Brain microvascular endothelial cell (primary cell): ENCODE measurements around the gene KPNA2.
"Not testable (repeated sequence)": the region's sequence is repeated elsewhere in the genome, so short reads cannot be mapped to it uniquely, and the experiment has no call there.

Source experiments
- DNase-seq: peaks from one replicate; pipeline ENCODE4 v3.0.0-alpha.2; 2020
- H3K27ac ChIP-seq: fragments of 250-450 bp; sonication (Bioruptor Pico); 2 replicates; pipeline ENCODE4 v1.5.1; 2020; ENCODE audit warnings: mild to moderate bottlenecking, moderate library complexity
- H3K27me3 ChIP-seq: fragments of 250-450 bp; sonication (Bioruptor Pico); replicated peaks from 2 replicates; pipeline ENCODE4 v1.5.1; 2020; ENCODE audit warnings: mild to moderate bottlenecking
- H3K36me3 ChIP-seq: fragments of 250-450 bp; sonication (Bioruptor Pico); replicated peaks from 2 replicates; pipeline ENCODE4 v1.5.1; 2020; ENCODE audit warnings: mild to moderate bottlenecking
- H3K4me3 ChIP-seq: 2 replicates; pipeline ENCODE4 v1.5.1; 2011; ENCODE audit warnings: low read depth, mild to moderate bottlenecking, control low read depth, low read length, moderate library complexity
- CTCF ChIP-seq: IDR thresholded peaks from 2 replicates; pipeline ENCODE4 v1.5.1; 2011; ENCODE audit warnings: low read depth, mild to moderate bottlenecking, moderate library complexity, low read length, control low read depth, inconsistent platforms; ENCODE audit errors: missing control alignments
- in situ Hi-C: cut with HindIII; loops from 2 replicates; pipeline ENCODE4 v1.10.0; 2017; ENCODE audit warnings: low sequenced_read_pairs, low pct_ligation_motif_present

The KPNA2 gene

GRCh38 chr17:68033636-68034451 lies 1.7 kb upstream of the KPNA2 start:
- DNase-seq, result peak; percentile 81
- in situ Hi-C loops, result no loop called here
- no peaks in the 10 kb centered on the region for H3K27me3 ChIP-seq
- H3K36me3 ChIP-seq, result peaks cover 16% of the 10 kb centered on the region
- TF ChIP-seq CTCF, result no peak
- H3K27ac ChIP-seq, result peak overlapping the region; percentile 10
- no peak overlapping the region for H3K4me3 ChIP-seq

- no peak for TF ChIP-seq CTCF
- H3K4me3 ChIP-seq, result no peak overlapping the region
- no peaks in the 10 kb centered on the region for H3K27me3 ChIP-seq
- in situ Hi-C loops, result no loop called here
- H3K27ac ChIP-seq, result peak overlapping the region; percentile 5
- no peak for DNase-seq
- H3K36me3 ChIP-seq, result peaks cover 21% of the 10 kb centered on the region
Observed at GRCh38 chr17:68034452-68034776, 1.1 kb upstream of the KPNA2 start.

GRCh38 chr17:68035131-68035522 lies 408 bp upstream of the KPNA2 start:
- in situ Hi-C loops, result no loop called here
- TF ChIP-seq CTCF, result no peak
- Histone ChIP-seq H3K27ac (peak overlapping the region; percentile 14), H3K36me3 (peaks cover 23% of the 10 kb centered on the region), H3K27me3 (no peaks in the 10 kb centered on the region), H3K4me3 (peak overlapping the region; percentile 26)
- DNase-seq, result peak; percentile 91

GRCh38 chr17:68036304-68037147 lies 991 bp downstream of the KPNA2 start:
- peak overlapping the region; percentile 88 for H3K27ac ChIP-seq
- DNase-seq, result peak; percentile 26
- in situ Hi-C loops, result no loop called here
- no peak for TF ChIP-seq CTCF
- H3K27me3 ChIP-seq, result no peaks in the 10 kb centered on the region
- H3K4me3 ChIP-seq, result peak overlapping the region; percentile 97
- H3K36me3 ChIP-seq, result peaks cover 36% of the 10 kb centered on the region

GRCh38 chr17:68047153-68047846 lies 11.8 kb downstream of the KPNA2 start:
- in situ Hi-C loops, result no loop called here
- DNase-seq, result no peak
- TF ChIP-seq CTCF, result no peak
- H3K27ac ChIP-seq, result no peak overlapping the region
- peaks cover 41% of the 10 kb centered on the region for H3K36me3 ChIP-seq
- H3K4me3 ChIP-seq, result no peak overlapping the region
- H3K27me3 ChIP-seq, result no peaks in the 10 kb centered on the region

- H3K4me3 ChIP-seq, H3K27ac ChIP-seq, in situ Hi-C loops, H3K27me3 ChIP-seq, DNase-seq: not testable (repeated sequence)
- H3K36me3 ChIP-seq, result peaks cover 35% of the 10 kb centered on the region
Observed at GRCh38 chr17:68047890-68048542, 12.5 kb downstream of the KPNA2 start.
